Measurements from ENCODE around the gene GLB1L2.
"Not testable (repeated sequence)": the region's sequence is repeated elsewhere in the genome, so short reads cannot be mapped to it uniquely, and the experiment has no call there.

GLB1L2 gene

GRCh38 chr11:134341805-134342571 is 10.2 kb downstream of the GLB1L2 start:
- no peaks in the 10 kb centered on the region; the same call in 1 of the 2 replicates for H3K36me3 ChIP-seq (ENCODE audit: insufficient read depth, low read length)
- no peak overlapping the region for H3K27ac ChIP-seq
- H3K9ac ChIP-seq (ENCODE audit: insufficient read length), result no peak overlapping the region
- TF ChIP-seq EZH2 (IDR thresholded peaks at IDR 0.05) (no peak), POLR2AphosphoS5 (IDR thresholded peaks at IDR 0.05; ENCODE audit: borderline replicate concordance, low read depth, low read length) (no peak), FOXP2 (optimal IDR thresholded peaks at IDR 0.05; ENCODE audit: control extremely low read depth, extremely low read length, insufficient read depth) (no peak)
- no peaks in the 10 kb centered on the region for H3K9me3 ChIP-seq (ENCODE audit: low read depth, low read length)
- no peak for DNase-seq (ENCODE audit: low read depth, low spot score)
- H3K4me3 ChIP-seq, result no peak overlapping the region

DNA sequence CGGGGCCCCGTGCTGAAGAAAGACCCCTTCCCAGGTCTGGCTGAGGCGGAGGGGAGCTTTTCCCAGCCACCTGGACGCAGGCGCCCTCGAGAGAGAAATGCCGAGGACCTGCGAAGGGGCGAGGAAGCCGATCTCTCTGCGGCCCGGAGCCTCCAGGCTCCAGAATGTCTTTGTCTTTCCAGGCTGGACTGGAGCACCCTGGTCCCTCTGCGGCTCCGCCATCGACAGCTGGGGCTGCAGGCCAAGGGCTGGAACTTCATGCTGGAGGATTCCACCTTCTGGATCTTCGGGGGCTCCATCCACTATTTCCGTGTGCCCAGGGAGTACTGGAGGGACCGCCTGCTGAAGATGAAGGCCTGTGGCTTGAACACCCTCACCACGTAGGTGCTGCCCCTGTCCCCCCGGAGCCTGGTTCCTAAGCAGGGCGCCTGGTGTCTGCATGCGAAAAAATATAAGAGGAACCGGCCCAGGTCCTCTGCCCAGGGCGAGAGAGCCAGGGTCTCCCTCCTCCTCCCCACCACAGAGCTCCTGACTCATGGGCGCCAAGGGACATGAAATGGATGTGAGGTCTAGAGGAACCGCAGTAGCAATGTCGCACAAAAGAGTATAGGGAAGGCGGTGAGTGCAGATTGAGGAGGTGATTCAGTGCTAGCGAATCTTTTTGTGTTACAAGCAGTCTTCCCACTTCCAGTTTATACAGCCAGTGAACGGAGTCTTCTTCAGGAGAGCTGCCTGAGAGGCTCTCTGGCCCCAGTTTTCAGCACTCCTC is 11.0 kb downstream of the GLB1L2 start:
- H3K36me3 ChIP-seq (ENCODE audit: insufficient read depth, low read length), result no peaks in the 10 kb centered on the region; the same call in 1 of the 2 replicates
- TF ChIP-seq EZH2 (IDR thresholded peaks at IDR 0.05) (no peak), POLR2AphosphoS5 (IDR thresholded peaks at IDR 0.05; ENCODE audit: borderline replicate concordance, low read depth, low read length) (no peak)
- no peak overlapping the region for H3K9ac ChIP-seq (ENCODE audit: insufficient read length)
- H3K9me3 ChIP-seq (ENCODE audit: low read depth, low read length), result no peaks in the 10 kb centered on the region
- H3K4me3 ChIP-seq, result no peak overlapping the region
- H3K27ac ChIP-seq, result no peak overlapping the region
- DNase-seq (ENCODE audit: low read depth, low spot score), result no peak

DNA sequence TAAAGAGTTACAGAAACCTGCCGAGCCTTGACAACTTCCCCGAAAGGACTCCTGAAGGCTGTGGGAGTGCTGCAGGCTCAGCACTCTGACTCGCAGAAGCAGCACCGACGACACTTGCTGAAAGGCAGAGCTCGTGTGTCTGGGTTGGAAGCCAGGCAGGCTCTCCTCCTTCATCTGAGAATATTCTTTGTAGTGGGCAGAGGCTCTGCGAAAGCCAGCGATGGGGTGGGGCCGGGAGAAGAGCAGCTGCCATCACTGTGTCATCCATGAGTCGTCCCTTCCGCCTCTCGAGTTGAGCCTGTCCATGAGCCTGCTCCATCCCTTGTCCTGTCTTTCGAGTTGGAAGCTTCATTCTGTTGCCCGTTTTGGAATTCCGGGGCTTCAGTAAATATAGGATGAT is 11.9 kb downstream of the GLB1L2 start:
- no peak overlapping the region for H3K27ac ChIP-seq
- TF ChIP-seq EZH2 (IDR thresholded peaks at IDR 0.05) (no peak), FOXP2 (optimal IDR thresholded peaks at IDR 0.05; ENCODE audit: control extremely low read depth, extremely low read length, insufficient read depth) (no peak), POLR2AphosphoS5 (IDR thresholded peaks at IDR 0.05; ENCODE audit: borderline replicate concordance, low read depth, low read length) (no peak)
- no peak overlapping the region for H3K4me3 ChIP-seq
- H3K9me3 ChIP-seq (ENCODE audit: low read depth, low read length), result no peaks in the 10 kb centered on the region
- no peaks in the 10 kb centered on the region for H3K36me3 ChIP-seq (ENCODE audit: insufficient read depth, low read length)
- H3K9ac ChIP-seq (ENCODE audit: insufficient read length), result no peak overlapping the region
- no peak for DNase-seq (ENCODE audit: low read depth, low spot score)

DNA sequence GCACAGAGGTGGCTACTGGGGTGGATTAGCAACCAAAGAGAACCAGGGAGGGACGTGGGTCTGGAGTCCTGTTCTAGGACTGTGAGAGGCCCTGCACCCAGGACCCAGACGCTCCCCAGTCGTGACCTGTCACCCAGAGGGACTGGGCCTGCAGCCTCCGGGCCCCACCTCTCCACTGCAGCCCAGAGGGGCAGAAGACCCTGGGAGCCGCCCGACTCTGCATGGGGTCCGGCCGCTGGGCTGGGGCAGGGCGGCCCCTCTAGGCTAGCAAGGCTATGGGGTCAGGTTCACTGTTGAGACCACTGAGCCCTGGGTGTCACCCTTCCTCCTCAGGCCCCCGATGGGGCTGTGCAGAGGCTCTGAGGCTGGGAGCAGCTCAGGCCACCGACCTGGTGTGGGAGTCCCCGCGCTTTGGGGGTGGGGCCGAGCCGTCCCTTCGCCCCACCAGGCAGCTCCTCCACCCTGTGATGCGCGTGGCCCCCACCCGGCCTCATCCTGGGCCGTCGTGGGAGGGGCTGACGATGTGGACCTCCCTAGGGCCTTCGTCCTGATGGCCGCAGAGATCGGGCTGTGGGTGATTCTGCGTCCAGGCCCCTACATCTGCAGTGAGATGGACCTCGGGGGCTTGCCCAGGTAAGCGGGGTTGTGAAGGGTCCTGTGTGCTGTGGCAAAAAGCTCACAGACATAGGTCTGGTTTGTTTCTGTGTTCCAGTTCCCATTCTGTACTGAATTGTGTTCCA is 12.9 kb downstream of the GLB1L2 start:
- H3K9ac ChIP-seq (ENCODE audit: insufficient read length); H3K36me3 ChIP-seq (ENCODE audit: insufficient read depth, low read length); H3K27ac ChIP-seq; H3K4me3 ChIP-seq; H3K9me3 ChIP-seq (ENCODE audit: low read depth, low read length); DNase-seq (ENCODE audit: low read depth, low spot score): not testable (repeated sequence)

DNA sequence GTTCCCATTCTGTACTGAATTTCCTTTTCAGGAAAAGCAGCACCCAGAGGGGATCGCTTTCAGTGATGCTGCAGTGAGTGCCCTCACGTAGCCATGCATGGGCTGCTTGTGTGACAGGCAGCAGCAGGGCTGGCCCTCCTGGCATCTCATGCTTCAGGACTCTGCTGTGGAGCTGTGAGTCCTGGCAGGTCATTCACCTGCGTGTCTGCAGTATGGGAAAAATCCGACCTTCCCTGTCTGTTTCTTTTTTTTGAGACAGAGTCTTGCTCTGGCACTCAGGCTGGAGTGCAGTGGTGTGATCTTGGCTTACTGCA is 13.4 kb downstream of the GLB1L2 start:
- TF ChIP-seq EZH2 (IDR thresholded peaks at IDR 0.05) (no peak), FOXP2 (optimal IDR thresholded peaks at IDR 0.05; ENCODE audit: control extremely low read depth, extremely low read length, insufficient read depth) (no peak), POLR2AphosphoS5 (IDR thresholded peaks at IDR 0.05; ENCODE audit: borderline replicate concordance, low read depth, low read length) (no peak)
- Histone ChIP-seq H3K9ac (ENCODE audit: insufficient read length) (no peak overlapping the region), H3K27ac (no peak overlapping the region), H3K4me3 (no peak overlapping the region), H3K9me3 (ENCODE audit: low read depth, low read length) (no peaks in the 10 kb centered on the region), H3K36me3 (ENCODE audit: insufficient read depth, low read length) (0 out of 2 replicates have a peak, but pooled peaks cover 3% of the 10 kb centered on the region)
- DNase-seq (ENCODE audit: low read depth, low spot score), result no peak

- Histone ChIP-seq H3K9me3 (ENCODE audit: low read depth, low read length) (no peaks in the 10 kb centered on the region), H3K4me3 (no peak overlapping the region), H3K27ac (no peak overlapping the region), H3K9ac (ENCODE audit: insufficient read length) (no peak overlapping the region), H3K36me3 (ENCODE audit: insufficient read depth, low read length) (0 out of 2 replicates have a peak, but pooled peaks cover 10% of the 10 kb centered on the region)
- TF ChIP-seq POLR2AphosphoS5 (IDR thresholded peaks at IDR 0.05; ENCODE audit: borderline replicate concordance, low read depth, low read length) (no peak), EZH2 (IDR thresholded peaks at IDR 0.05) (no peak), FOXP2 (optimal IDR thresholded peaks at IDR 0.05; ENCODE audit: control extremely low read depth, extremely low read length, insufficient read depth) (no peak)
- DNase-seq (ENCODE audit: low read depth, low spot score), result no peak
Observed at GRCh38 chr11:134346101-134346975, 14.6 kb downstream of the GLB1L2 start.

GRCh38 chr11:134346976-134347350 is 15.2 kb downstream of the GLB1L2 start:
- Histone ChIP-seq H3K27ac (no peak overlapping the region), H3K36me3 (ENCODE audit: insufficient read depth, low read length) (peaks cover 10% of the 10 kb centered on the region; the same call in 1 of the 2 replicates), H3K4me3 (no peak overlapping the region), H3K9me3 (ENCODE audit: low read depth, low read length) (no peaks in the 10 kb centered on the region), H3K9ac (ENCODE audit: insufficient read length) (no peak overlapping the region)
- no peak for DNase-seq (ENCODE audit: low read depth, low spot score)
- no peak for TF ChIP-seq FOXP2 (optimal IDR thresholded peaks at IDR 0.05; ENCODE audit: control extremely low read depth, extremely low read length, insufficient read depth)
- no peak for TF ChIP-seq EZH2 (IDR thresholded peaks at IDR 0.05)
- TF ChIP-seq POLR2AphosphoS5 (IDR thresholded peaks at IDR 0.05; ENCODE audit: borderline replicate concordance, low read depth, low read length), result no peak

DNA sequence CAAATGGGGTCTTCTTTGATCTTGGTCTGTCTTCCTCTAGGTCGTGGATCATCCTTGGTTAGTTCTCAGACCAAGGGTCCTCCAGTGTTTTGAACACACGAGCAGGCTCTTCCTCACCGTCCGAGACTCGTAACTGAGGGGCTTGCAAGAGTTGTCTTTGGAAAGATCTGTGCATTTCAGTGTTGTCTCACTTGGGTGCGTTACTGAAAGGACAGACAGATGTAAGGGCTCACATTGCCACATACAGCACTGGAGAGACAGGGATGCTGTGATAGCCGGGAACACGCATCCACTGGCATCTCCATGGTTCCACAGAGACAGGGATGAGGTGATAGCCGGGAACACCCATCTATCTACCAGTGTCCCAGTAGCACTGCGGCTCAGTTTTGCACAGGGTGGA is 15.7 kb downstream of the GLB1L2 start:
- TF ChIP-seq POLR2AphosphoS5 (IDR thresholded peaks at IDR 0.05; ENCODE audit: borderline replicate concordance, low read depth, low read length), result no peak
- no peak for TF ChIP-seq EZH2 (IDR thresholded peaks at IDR 0.05)
- TF ChIP-seq FOXP2 (optimal IDR thresholded peaks at IDR 0.05; ENCODE audit: control extremely low read depth, extremely low read length, insufficient read depth), result no peak
- H3K27ac ChIP-seq, result no peak overlapping the region
- H3K9me3 ChIP-seq (ENCODE audit: low read depth, low read length), result no peaks in the 10 kb centered on the region
- no peak overlapping the region for H3K9ac ChIP-seq (ENCODE audit: insufficient read length)
- DNase-seq (ENCODE audit: low read depth, low spot score), result no peak
- no peak overlapping the region for H3K4me3 ChIP-seq
- peaks cover 10% of the 10 kb centered on the region for H3K36me3 ChIP-seq (ENCODE audit: insufficient read depth, low read length)

All from SK-N-MC (cell line).